Islet precursor cell (in vitro differentiated cells): Measurements from ENCODE around the gene NT5C2.

Experiments used
- DNase-seq: peaks from one replicate; pipeline ENCODE4 v3.0.0-alpha.2; 2018

Gene NT5C2

GRCh38 chr10:103120977-103121735 lies 71.9 kb downstream of the NT5C2 start:
- no peak for DNase-seq

- DNase-seq = no peak
Measured at GRCh38 chr10:103120546-103120945, 72.5 kb downstream of the NT5C2 start.

- no peak for DNase-seq
Measured at GRCh38 chr10:103117247-103117646, 75.8 kb downstream of the NT5C2 start.

- DNase-seq = no peak
Measured at GRCh38 chr10:103114876-103115275, 78.2 kb downstream of the NT5C2 start.

GRCh38 chr10:103111918-103112877 lies 80.9 kb downstream of the NT5C2 start:
- DNase-seq = no peak

- DNase-seq = no peak
Measured at GRCh38 chr10:103111031-103111917, 81.8 kb downstream of the NT5C2 start.

GRCh38 chr10:103110407-103110806 lies 82.7 kb downstream of the NT5C2 start:
- DNase-seq = no peak

- no peak for DNase-seq
Measured at GRCh38 chr10:103109821-103110220, 83.3 kb downstream of the NT5C2 start.

- no peak for DNase-seq
Measured at GRCh38 chr10:103106539-103106938, 86.5 kb downstream of the NT5C2 start.

GRCh38 chr10:103105462-103105861 lies 87.6 kb downstream of the NT5C2 start:
- DNase-seq = no peak

GRCh38 chr10:103104721-103105120 lies 88.4 kb downstream of the NT5C2 start:
- DNase-seq = no peak

GRCh38 chr10:103103989-103104388 lies 89.1 kb downstream of the NT5C2 start:
- DNase-seq = no peak

GRCh38 chr10:103102195-103102594 lies 90.9 kb downstream of the NT5C2 start:
- DNase-seq = no peak

GRCh38 chr10:103100620-103101019 lies 92.5 kb downstream of the NT5C2 start:
- DNase-seq = no peak

- DNase-seq = no peak
Measured at GRCh38 chr10:103098240-103098639, 94.8 kb downstream of the NT5C2 start.

- DNase-seq = no peak
Measured at GRCh38 chr10:103096130-103096529, 96.9 kb downstream of the NT5C2 start.

- DNase-seq = no peak
Measured at GRCh38 chr10:103095005-103095404, 98.1 kb downstream of the NT5C2 start.

- no peak for DNase-seq
Measured at GRCh38 chr10:103090911-103091310, 102.2 kb downstream of the NT5C2 start.

- no peak for DNase-seq
Measured at GRCh38 chr10:103089493-103089892, 103.6 kb downstream of the NT5C2 start.

- DNase-seq = no peak
Measured at GRCh38 chr10:103086799-103087198, 106.3 kb downstream of the NT5C2 start.

- DNase-seq = no peak
Measured at GRCh38 chr10:103086261-103086660, 106.8 kb downstream of the NT5C2 start.

GRCh38 chr10:103083977-103084320 lies 109.1 kb downstream of the NT5C2 start:
- DNase-seq = no peak
